BJ (cell line): ENCODE data around the gene CACFD1. TPM values are rescaled to one million over a fixed set of nuclear protein-coding genes. Genes with fewer than 3 reads are reported as not detected.

Experiments
- CTCF ChIA-PET: fragments of 350-600 bp; formaldehyde crosslinking; extraction: SDS; loops from one replicate; lab custom pipeline; 2021; ENCODE audit warnings: antibody characterized with exemption, inconsistent platforms; lab: Yijun Ruan, JAX
- POLR2A ChIA-PET: fragments of 300-600 bp; sonication (Branson Sonifier 250); formaldehyde crosslinking; extraction: SDS; loops from one replicate; lab custom pipeline; 2021; ENCODE audit warnings: antibody characterized with exemption; lab: Charles Lee
- DNase-seq: peaks from one replicate; pipeline ENCODE4 v3.0.0-alpha.2; 2011; ENCODE audit warnings: low read depth
- H3K27me3 ChIP-seq: 2 replicates; pipeline ENCODE4 v1.6.0; 2011; ENCODE audit warnings: low read length; ENCODE audit not compliant: control insufficient read depth, insufficient read depth
- H3K36me3 ChIP-seq: 2 replicates; pipeline ENCODE4 v1.5.1; 2011; ENCODE audit warnings: low read length; ENCODE audit not compliant: control insufficient read depth, insufficient read depth
- H3K4me3 ChIP-seq: 2 replicates; pipeline ENCODE4 v1.5.1; 2011; ENCODE audit warnings: low read depth, mild to moderate bottlenecking, control low read depth, low read length
- polyA plus RNA-seq: library from polyadenylated mRNA; depleted of rRNA; stranded (reverse); fragments of >200 nt; gene quantifications from 2 replicates; pipeline ENCODE4 v1.2.3, GENCODE V29; 2011
- TF ChIP-seq, protein P1 (sequence below): IDR thresholded peaks from 2 replicates; pipeline ENCODE4 v1.5.1; 2011; ENCODE audit warnings: low read depth, mild to moderate bottlenecking, control low read depth, inconsistent platforms, low read length, moderate library complexity; ENCODE audit not compliant: insufficient read depth

CACFD1 gene
- polyA plus RNA-seq, 1 experiment, result 19.1 TPM

DNA sequence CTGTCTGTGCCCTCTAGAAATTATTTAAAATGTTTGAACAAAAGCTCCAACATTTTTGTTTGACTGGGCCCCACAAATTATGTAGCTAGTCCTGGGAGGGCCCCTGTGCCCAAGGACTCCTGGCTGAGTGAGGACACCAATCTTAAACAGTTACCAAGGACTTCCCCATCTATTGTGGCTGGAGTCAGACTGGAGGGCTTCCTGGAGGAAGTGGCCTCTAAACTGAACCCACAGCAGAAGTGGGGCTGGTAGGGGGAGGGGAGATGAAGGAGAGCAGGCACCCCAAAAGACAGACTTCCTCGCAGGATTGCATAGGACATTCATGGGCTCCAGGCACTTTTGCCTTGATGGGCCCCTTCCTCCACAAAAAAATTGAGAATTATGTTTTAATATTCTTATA lies 29.5 kb upstream of the CACFD1 start:
- TF ChIP-seq, protein P1, sequence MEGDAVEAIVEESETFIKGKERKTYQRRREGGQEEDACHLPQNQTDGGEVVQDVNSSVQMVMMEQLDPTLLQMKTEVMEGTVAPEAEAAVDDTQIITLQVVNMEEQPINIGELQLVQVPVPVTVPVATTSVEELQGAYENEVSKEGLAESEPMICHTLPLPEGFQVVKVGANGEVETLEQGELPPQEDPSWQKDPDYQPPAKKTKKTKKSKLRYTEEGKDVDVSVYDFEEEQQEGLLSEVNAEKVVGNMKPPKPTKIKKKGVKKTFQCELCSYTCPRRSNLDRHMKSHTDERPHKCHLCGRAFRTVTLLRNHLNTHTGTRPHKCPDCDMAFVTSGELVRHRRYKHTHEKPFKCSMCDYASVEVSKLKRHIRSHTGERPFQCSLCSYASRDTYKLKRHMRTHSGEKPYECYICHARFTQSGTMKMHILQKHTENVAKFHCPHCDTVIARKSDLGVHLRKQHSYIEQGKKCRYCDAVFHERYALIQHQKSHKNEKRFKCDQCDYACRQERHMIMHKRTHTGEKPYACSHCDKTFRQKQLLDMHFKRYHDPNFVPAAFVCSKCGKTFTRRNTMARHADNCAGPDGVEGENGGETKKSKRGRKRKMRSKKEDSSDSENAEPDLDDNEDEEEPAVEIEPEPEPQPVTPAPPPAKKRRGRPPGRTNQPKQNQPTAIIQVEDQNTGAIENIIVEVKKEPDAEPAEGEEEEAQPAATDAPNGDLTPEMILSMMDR, result no peak
- Histone ChIP-seq H3K4me3 (no peak overlapping the region), H3K27me3 (peaks cover 9% of the 10 kb centered on the region), H3K36me3 (no peaks in the 10 kb centered on the region)
- CTCF ChIA-PET, result no interaction called here
- DNase-seq, result no peak
- POLR2A ChIA-PET, result no interaction called here

DNA sequence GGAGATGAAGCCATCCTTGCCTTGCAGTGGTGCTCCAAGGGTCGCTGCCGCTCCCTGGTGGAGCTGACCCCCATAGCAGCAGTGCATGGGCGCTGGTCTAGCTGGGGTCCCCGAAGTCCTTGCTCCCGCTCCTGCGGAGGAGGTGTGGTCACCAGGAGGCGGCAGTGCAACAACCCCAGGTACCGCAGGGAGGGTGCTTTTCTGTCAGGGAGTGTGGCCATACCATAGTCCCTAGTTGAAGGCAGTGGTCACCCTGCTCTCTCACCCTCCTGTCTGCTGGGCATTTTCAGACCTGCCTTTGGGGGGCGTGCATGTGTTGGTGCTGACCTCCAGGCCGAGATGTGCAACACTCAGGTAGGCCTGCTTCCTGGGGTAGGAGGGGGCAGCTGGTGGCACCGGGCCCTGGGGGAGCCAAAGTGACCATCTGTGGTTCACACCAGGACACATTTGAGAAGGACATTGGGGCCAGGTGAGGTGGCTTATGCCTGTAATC lies 26.4 kb upstream of the CACFD1 start:
- ChIA-PET POLR2A (no interaction called here), CTCF (no interaction called here)
- H3K27me3 ChIP-seq, result 0 out of 2 replicates have a peak, but pooled peaks cover 1% of the 10 kb centered on the region
- DNase-seq, result no peak
- TF ChIP-seq, protein P1, result no peak
- H3K36me3 ChIP-seq, result no peaks in the 10 kb centered on the region
- no peak overlapping the region for H3K4me3 ChIP-seq

DNA sequence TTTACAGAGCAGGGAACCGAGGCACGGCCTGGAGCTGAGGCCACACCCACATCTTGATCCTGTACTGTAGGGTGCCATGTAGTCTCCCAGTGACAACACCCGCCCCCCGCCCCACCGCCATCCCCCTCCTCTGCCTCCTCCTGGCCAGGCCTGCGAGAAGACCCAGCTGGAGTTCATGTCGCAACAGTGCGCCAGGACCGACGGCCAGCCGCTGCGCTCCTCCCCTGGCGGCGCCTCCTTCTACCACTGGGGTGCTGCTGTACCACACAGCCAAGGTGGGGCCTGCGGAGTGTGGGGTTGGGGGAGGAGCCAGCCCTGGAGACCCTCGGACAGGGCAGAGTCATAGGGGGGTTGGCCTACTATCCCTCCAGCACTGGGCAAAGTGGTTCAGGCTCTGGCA lies 23.1 kb upstream of the CACFD1 start:
- H3K4me3 ChIP-seq, result no peak overlapping the region
- no peak for DNase-seq
- TF ChIP-seq, protein P1, result no peak
- 0 out of 2 replicates have a peak, but pooled peaks cover 1% of the 10 kb centered on the region for H3K27me3 ChIP-seq
- POLR2A ChIA-PET, result no interaction called here
- no peaks in the 10 kb centered on the region for H3K36me3 ChIP-seq
- CTCF ChIA-PET, result no interaction called here

DNA sequence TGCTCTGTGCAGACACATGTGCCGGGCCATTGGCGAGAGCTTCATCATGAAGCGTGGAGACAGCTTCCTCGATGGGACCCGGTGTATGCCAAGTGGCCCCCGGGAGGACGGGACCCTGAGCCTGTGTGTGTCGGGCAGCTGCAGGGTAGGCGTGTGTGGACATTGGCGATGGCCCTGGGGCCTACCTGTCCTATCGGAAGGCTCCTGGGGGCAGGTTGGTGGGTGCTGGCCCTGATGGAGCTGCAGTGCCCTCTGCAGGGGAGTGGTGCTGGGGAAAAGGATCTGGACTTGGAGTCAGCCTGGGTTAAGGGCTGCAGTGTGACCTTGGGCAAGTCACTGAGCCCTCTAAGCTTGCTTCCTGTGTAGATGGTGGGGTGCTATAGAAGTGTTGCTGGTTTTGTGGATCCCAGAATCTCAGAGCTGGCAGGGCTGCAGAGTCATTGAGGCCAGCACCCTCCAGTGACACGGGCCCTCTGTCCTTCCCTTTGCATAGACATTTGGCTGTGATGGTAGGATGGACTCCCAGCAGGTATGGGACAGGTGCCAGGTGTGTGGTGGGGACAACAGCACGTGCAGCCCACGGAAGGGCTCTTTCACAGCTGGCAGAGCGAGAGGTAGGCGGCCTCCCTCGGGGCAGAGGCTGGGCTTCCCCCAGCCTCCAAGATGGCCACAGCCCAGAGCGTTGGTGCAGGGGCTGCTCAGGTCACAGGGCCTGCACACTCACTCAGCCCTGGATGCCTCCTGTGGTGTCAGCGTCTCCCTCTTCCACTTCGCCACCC lies 21.8 kb upstream of the CACFD1 start:
- TF ChIP-seq, protein P1, result no peak
- no peak for DNase-seq
- H3K4me3 ChIP-seq, result no peak overlapping the region
- POLR2A ChIA-PET, result no interaction called here
- H3K27me3 ChIP-seq, result 0 out of 2 replicates have a peak, but pooled peaks cover 1% of the 10 kb centered on the region
- no peaks in the 10 kb centered on the region for H3K36me3 ChIP-seq
- CTCF ChIA-PET, result interaction anchor here (0.9 to 1.2 kb wide), 4 partner anchors 10 to 252 kb away, joined by 3 read pairs; partner anchors contain the start of gene CACFD1

DNA sequence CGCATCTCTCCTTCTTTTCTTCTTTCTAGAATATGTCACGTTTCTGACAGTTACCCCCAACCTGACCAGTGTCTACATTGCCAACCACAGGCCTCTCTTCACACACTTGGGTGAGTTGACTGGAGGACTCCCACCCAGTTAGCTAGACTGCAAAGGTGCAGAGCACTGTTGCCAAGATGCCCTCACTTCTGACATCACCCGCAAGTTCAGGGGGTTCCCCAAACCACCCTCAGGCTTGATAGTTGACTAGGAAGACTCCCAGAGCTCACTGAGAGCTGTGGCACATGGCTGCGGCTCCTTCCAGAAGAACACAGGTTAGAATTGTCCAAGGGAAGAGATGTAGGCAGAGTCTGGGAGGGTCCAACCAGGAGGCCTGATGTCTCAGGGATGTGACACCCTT lies 20.4 kb upstream of the CACFD1 start:
- H3K36me3 ChIP-seq, result no peaks in the 10 kb centered on the region
- peaks cover 1% of the 10 kb centered on the region for H3K27me3 ChIP-seq
- TF ChIP-seq, protein P1, result no peak
- CTCF ChIA-PET, result interaction anchor here (0.6 to 0.7 kb wide), 2 partner anchors 11 to 296 kb away, joined by 3 read pairs; no protein-coding TSS in a partner anchor
- POLR2A ChIA-PET, result no interaction called here
- DNase-seq, result no peak
- H3K4me3 ChIP-seq, result no peak overlapping the region
